ENCODE measurements around the gene DERL3. TPM values are rescaled to one million over a fixed set of nuclear protein-coding genes. Genes with fewer than 3 reads are reported as not detected.

DERL3 gene
- total and polyA plus RNA-seq, 2 experiments from 2014 or later, result 13.6 to 19.5 TPM

DNA sequence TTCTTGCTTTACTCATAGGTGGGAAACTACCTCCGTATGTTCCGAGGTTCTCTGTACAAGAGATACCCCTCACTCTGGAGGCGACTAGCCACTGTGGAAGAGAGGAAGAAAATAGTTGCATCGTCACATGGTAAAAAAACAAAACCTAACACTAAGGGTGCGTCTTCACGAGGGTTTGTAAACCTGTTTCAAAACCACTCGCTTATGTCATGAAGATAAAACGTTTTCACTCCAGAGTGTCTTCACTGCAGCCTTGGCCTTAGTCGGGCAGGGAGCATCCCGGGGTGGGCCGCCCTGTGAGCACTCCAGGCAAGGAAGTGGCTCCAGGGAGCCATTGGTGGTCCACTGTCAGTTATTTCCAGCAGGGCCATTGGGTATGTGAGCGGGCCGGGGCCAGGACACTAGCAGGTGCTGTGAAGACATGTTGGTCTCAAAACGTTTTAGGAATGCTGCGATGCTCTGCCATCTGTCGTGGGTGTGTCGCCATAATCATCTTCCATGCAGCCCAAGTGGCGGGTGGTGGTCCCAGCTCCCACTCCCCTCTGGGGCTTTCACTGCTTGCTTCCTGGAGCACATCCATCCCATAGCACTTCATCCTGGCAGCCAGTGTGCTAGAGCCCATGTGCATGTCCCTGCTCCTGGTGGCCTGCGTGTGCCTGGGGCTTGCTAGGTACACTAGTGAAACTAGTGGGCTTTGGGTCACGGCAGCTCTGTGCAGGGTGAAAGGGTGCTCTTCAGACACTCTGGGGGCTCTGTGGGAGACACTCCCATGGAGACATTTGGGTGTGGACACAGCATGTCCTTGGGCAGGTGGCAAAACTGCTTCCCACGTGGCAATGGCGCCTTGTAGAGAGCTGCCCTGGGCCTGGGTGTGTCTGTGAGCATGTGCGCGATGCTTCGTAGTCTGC, 46.8 kb downstream of the DERL3 start:
- no peak overlapping the region for H3K27ac Mint-ChIP-seq
- Histone ChIP-seq H3K79me2 (replicated peaks; ENCODE audit: insufficient read depth) (peaks cover 64% of the 10 kb centered on the region), H3F3A (replicated peaks; ENCODE audit: low read depth) (0 out of 2 replicates have a peak, but pooled peaks cover 16% of the 10 kb centered on the region), H3K27ac (ENCODE audit: low read depth) (0 out of 2 replicates have a peak overlapping the region, but pooled peaks have one; percentile 14), H4K20me1 (replicated peaks; ENCODE audit: insufficient read depth) (peaks cover 34% of the 10 kb centered on the region), H3K4me1 (ENCODE audit: insufficient read depth) (peaks cover 21% of the 10 kb centered on the region), H3K27me3 (ENCODE audit: insufficient read depth) (no peaks in the 10 kb centered on the region), H3K9me2 (ENCODE audit: insufficient read depth) (no peaks in the 10 kb centered on the region), H3K4me2 (no peak overlapping the region), H2AFZ (no peak overlapping the region), H3K36me3 (ENCODE audit: insufficient read depth) (peaks cover 26% of the 10 kb centered on the region), H3K4me3 (no peak overlapping the region)
- H3K4me1 Mint-ChIP-seq, result peaks cover 19% of the 10 kb centered on the region
- ATAC-seq, result no peak
- TF ChIP-seq, protein P1, sequence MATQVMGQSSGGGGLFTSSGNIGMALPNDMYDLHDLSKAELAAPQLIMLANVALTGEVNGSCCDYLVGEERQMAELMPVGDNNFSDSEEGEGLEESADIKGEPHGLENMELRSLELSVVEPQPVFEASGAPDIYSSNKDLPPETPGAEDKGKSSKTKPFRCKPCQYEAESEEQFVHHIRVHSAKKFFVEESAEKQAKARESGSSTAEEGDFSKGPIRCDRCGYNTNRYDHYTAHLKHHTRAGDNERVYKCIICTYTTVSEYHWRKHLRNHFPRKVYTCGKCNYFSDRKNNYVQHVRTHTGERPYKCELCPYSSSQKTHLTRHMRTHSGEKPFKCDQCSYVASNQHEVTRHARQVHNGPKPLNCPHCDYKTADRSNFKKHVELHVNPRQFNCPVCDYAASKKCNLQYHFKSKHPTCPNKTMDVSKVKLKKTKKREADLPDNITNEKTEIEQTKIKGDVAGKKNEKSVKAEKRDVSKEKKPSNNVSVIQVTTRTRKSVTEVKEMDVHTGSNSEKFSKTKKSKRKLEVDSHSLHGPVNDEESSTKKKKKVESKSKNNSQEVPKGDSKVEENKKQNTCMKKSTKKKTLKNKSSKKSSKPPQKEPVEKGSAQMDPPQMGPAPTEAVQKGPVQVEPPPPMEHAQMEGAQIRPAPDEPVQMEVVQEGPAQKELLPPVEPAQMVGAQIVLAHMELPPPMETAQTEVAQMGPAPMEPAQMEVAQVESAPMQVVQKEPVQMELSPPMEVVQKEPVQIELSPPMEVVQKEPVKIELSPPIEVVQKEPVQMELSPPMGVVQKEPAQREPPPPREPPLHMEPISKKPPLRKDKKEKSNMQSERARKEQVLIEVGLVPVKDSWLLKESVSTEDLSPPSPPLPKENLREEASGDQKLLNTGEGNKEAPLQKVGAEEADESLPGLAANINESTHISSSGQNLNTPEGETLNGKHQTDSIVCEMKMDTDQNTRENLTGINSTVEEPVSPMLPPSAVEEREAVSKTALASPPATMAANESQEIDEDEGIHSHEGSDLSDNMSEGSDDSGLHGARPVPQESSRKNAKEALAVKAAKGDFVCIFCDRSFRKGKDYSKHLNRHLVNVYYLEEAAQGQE (IDR thresholded peaks at IDR 0.05; ENCODE audit: unreplicated experiment), result no peak
- TF ChIP-seq EZH2 (IDR thresholded peaks at IDR 0.05; ENCODE audit: low read depth, unreplicated experiment), result no peak
- H3K9me3 Mint-ChIP-seq, result no peaks in the 10 kb centered on the region
- no peak for DNase-seq (ENCODE audit: low spot score)
- no peak overlapping the region for H3K4me3 Mint-ChIP-seq
- peaks cover 58% of the 10 kb centered on the region for H3K36me3 Mint-ChIP-seq (ENCODE audit: low read depth)
- peaks cover 6% of the 10 kb centered on the region for H3K27me3 Mint-ChIP-seq (ENCODE audit: insufficient read depth, low read depth, poor library complexity)

DNA sequence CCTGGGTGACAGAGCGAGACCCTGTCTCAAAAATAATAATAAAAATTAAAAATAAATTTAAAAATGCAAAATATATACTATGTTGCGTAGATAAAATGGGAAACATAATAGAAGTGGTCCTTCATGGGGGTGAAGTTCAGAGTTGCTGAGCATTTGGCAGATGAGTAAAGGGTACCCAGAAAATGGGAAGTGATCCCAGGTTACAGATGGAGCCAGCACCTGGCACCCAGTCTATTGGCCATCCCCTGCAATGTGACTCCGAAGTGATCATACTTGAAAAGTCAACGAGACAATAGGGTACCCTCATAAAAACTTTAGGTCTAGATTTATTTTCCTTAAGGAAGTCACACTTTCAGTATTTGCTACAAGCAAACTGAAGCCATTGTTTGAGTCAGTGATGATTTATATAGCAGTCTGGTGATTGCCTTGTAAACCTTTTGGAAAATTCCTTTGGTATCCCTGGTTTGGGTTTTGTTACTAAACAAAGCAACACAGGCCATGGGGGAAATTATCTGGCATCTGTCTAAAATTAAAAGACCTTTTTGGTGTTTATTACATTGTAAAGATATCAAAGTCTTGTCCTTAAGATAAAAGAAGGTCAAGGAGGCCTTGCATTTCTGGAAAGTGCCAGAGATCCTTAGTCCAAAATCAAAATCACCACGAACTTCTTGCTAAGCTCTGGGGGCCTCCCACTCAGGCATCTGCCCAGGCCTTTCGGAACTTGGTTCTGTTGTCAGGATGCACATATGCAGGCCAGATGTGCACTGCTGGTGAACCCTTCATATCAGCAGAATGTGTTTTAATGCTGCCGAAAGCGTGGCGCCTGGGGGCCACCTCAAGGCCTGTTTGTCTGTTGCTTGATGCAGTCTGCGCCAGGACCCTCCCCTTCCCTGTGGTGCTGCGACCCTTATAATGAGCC, 47.7 kb downstream of the DERL3 start:
- Histone ChIP-seq H3K4me1 (ENCODE audit: insufficient read depth) (peaks cover 27% of the 10 kb centered on the region), H3K36me3 (ENCODE audit: insufficient read depth) (peaks cover 19% of the 10 kb centered on the region), H3K4me3 (no peak overlapping the region), H3K27me3 (ENCODE audit: insufficient read depth) (no peaks in the 10 kb centered on the region), H3F3A (replicated peaks; ENCODE audit: low read depth) (0 out of 2 replicates have a peak, but pooled peaks cover 17% of the 10 kb centered on the region), H3K79me2 (replicated peaks; ENCODE audit: insufficient read depth) (peaks cover 64% of the 10 kb centered on the region), H3K4me2 (no peak overlapping the region), H2AFZ (no peak overlapping the region), H3K27ac (ENCODE audit: low read depth) (no peak overlapping the region), H4K20me1 (replicated peaks; ENCODE audit: insufficient read depth) (peaks cover 34% of the 10 kb centered on the region), H3K9me2 (ENCODE audit: insufficient read depth) (no peaks in the 10 kb centered on the region)
- no peak overlapping the region for H3K4me3 Mint-ChIP-seq
- H3K27me3 Mint-ChIP-seq (ENCODE audit: insufficient read depth, low read depth, poor library complexity), result peaks cover 6% of the 10 kb centered on the region
- ATAC-seq (no peak), DNase-seq (ENCODE audit: low spot score) (no peak)
- H3K9me3 Mint-ChIP-seq, result no peaks in the 10 kb centered on the region
- peaks cover 26% of the 10 kb centered on the region for H3K4me1 Mint-ChIP-seq
- no peak overlapping the region for H3K27ac Mint-ChIP-seq
- peaks cover 50% of the 10 kb centered on the region for H3K36me3 Mint-ChIP-seq (ENCODE audit: low read depth)
- no peak for TF ChIP-seq NANOG (IDR thresholded peaks at IDR 0.05; ENCODE audit: borderline replicate concordance)
- TF ChIP-seq ZNF331 (CRISPR knock-in tag; IDR thresholded peaks at IDR 0.05; ENCODE audit: low read depth), result no peak
- TF ChIP-seq EZH2 (IDR thresholded peaks at IDR 0.05; ENCODE audit: low read depth, unreplicated experiment), result no peak
- TF ChIP-seq, protein P1 (IDR thresholded peaks at IDR 0.05; ENCODE audit: unreplicated experiment), result no peak
- no peak for TF ChIP-seq STAT1 (IDR thresholded peaks at IDR 0.05; ENCODE audit: unreplicated experiment)
- no peak for TF ChIP-seq POLR2AphosphoS5 (IDR thresholded peaks at IDR 0.05; ENCODE audit: low read depth)
- TF ChIP-seq JUNB (IDR thresholded peaks at IDR 0.05; ENCODE audit: unreplicated experiment), result no peak
- TF ChIP-seq CREB1 (CRISPR knock-in tag; IDR thresholded peaks at IDR 0.05; ENCODE audit: low read depth), result no peak
- TF ChIP-seq EZH2phosphoT487 (IDR thresholded peaks at IDR 0.05; ENCODE audit: unreplicated experiment), result no peak
- TF ChIP-seq, protein P2, sequence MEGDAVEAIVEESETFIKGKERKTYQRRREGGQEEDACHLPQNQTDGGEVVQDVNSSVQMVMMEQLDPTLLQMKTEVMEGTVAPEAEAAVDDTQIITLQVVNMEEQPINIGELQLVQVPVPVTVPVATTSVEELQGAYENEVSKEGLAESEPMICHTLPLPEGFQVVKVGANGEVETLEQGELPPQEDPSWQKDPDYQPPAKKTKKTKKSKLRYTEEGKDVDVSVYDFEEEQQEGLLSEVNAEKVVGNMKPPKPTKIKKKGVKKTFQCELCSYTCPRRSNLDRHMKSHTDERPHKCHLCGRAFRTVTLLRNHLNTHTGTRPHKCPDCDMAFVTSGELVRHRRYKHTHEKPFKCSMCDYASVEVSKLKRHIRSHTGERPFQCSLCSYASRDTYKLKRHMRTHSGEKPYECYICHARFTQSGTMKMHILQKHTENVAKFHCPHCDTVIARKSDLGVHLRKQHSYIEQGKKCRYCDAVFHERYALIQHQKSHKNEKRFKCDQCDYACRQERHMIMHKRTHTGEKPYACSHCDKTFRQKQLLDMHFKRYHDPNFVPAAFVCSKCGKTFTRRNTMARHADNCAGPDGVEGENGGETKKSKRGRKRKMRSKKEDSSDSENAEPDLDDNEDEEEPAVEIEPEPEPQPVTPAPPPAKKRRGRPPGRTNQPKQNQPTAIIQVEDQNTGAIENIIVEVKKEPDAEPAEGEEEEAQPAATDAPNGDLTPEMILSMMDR (conservative IDR thresholded peaks at IDR 0.05; ENCODE audit: low read depth in 2 of 2), result no peak

Data from GM23338 (cell line).